WTC11 (cell line): ENCODE results near the gene CAMKMT. TPM values are rescaled to one million over a fixed set of nuclear protein-coding genes. Genes with fewer than 3 reads are reported as not detected.

Experiments used
- ATAC-seq: fragments of 200-7000 bp; cut with Tn5 transposase; 2 replicates; pipeline ENCODE4 v1.10.0; 2021; ENCODE audit warnings: mild to moderate bottlenecking, moderate library complexity
- CTCF ChIA-PET: fragments of 300-600 bp; sonication (Branson Sonifier 250); formaldehyde crosslinking; loops from one replicate; lab custom pipeline; 2021; ENCODE audit warnings: antibody characterized with exemption; lab: Charles Lee
- POLR2A ChIA-PET: fragments of 350-600 bp; sonication (Branson Sonifier 250); formaldehyde crosslinking; loops from one replicate; lab custom pipeline; 2021; ENCODE audit warnings: antibody characterized with exemption; lab: Charles Lee
- DNase-seq: peaks from one replicate; pipeline ENCODE4 v3.0.0; 2021; ENCODE audit warnings: low spot score
- H3K27ac Mint-ChIP-seq: 2 replicates; pipeline ENCODE4 v1.8.0; 2021; ENCODE audit warnings: mixed read lengths
- H3K27me3 Mint-ChIP-seq: 2 replicates; pipeline ENCODE4 v1.8.0; 2021; ENCODE audit warnings: low read depth, mild to moderate bottlenecking, moderate library complexity, mixed read lengths
- H3K36me3 Mint-ChIP-seq: 2 replicates; pipeline ENCODE4 v1.8.0; 2021; ENCODE audit warnings: mixed read lengths
- H3K4me1 Mint-ChIP-seq: 2 replicates; pipeline ENCODE4 v1.8.0; 2022; ENCODE audit warnings: mixed read lengths
- H3K4me3 Mint-ChIP-seq: 2 replicates; pipeline ENCODE4 v1.8.0; 2021; ENCODE audit warnings: mild to moderate bottlenecking, moderate library complexity, mixed read lengths
- H3K9me3 Mint-ChIP-seq: 2 replicates; pipeline ENCODE4 v1.8.0; 2021; ENCODE audit warnings: mixed read lengths
- AR ChIP-seq: fragments of 250-450 bp; sonication (Bioruptor Pico); IDR thresholded peaks from 2 replicates; pipeline ENCODE4 v1.9.0; 2021; ENCODE audit warnings: mild to moderate bottlenecking
- ARID4B ChIP-seq: sonication (generic); formaldehyde crosslinking; IDR thresholded peaks from 2 replicates; pipeline ENCODE4 v1.8.0; 2023; ENCODE audit warnings: missing genetic modification reagents, mild to moderate bottlenecking, borderline replicate concordance
- E2F5 ChIP-seq: sonication (generic); formaldehyde crosslinking; IDR thresholded peaks from 2 replicates; pipeline ENCODE4 v1.8.1; 2022; ENCODE audit warnings: mild to moderate bottlenecking, moderate library complexity, missing genetic modification reagents
- GABPB1 ChIP-seq: sonication (generic); formaldehyde crosslinking; IDR thresholded peaks from 2 replicates; pipeline ENCODE4 v1.8.1; 2023; ENCODE audit warnings: mild to moderate bottlenecking, missing genetic modification reagents
- MLX ChIP-seq: sonication (generic); formaldehyde crosslinking; IDR thresholded peaks from 2 replicates; pipeline ENCODE4 v1.8.1; 2023; ENCODE audit warnings: mild to moderate bottlenecking, missing genetic modification reagents, moderate library complexity
- NFE2L1 ChIP-seq: sonication (generic); formaldehyde crosslinking; IDR thresholded peaks from 2 replicates; pipeline ENCODE4 v1.8.1; 2023; ENCODE audit warnings: missing genetic modification reagents
- NFYB ChIP-seq: sonication (generic); formaldehyde crosslinking; conservative IDR thresholded peaks from 2 replicates; pipeline ENCODE4 v1.8.0; 2022; ENCODE audit warnings: low read depth, missing genetic modification reagents
- PRRX2 ChIP-seq: fragments of 250-450 bp; sonication (Bioruptor Pico); IDR thresholded peaks from 2 replicates; pipeline ENCODE4 v1.8.0; 2021; ENCODE audit warnings: mild to moderate bottlenecking
- RELA ChIP-seq: sonication (generic); formaldehyde crosslinking; IDR thresholded peaks from 2 replicates; pipeline ENCODE4 v1.8.1; 2022; ENCODE audit warnings: missing genetic modification reagents, mild to moderate bottlenecking, borderline replicate concordance
- SMAD4 ChIP-seq: sonication (generic); formaldehyde crosslinking; IDR thresholded peaks from 2 replicates; pipeline ENCODE4 v1.8.0; 2022; ENCODE audit warnings: mild to moderate bottlenecking, missing genetic modification reagents
- ZMAT4 ChIP-seq: fragments of 250-450 bp; sonication (Bioruptor Pico); IDR thresholded peaks from 2 replicates; pipeline ENCODE4 v1.9.0; 2021; ENCODE audit warnings: mild to moderate bottlenecking
- ZNF219 ChIP-seq: sonication (generic); formaldehyde crosslinking; IDR thresholded peaks from 2 replicates; pipeline ENCODE4 v1.8.0; 2023; ENCODE audit warnings: missing genetic modification reagents, mild to moderate bottlenecking, borderline replicate concordance
- ZNF671 ChIP-seq: fragments of 250-450 bp; sonication (Bioruptor Pico); IDR thresholded peaks from 2 replicates; pipeline ENCODE4 v1.8.0; 2021; ENCODE audit warnings: mild to moderate bottlenecking
- total RNA-seq: library from RNA; stranded (reverse); gene quantifications from 3 replicates; pipeline ENCODE4 v1.2.3, GENCODE V29; 2021
- TF ChIP-seq, protein P1 (sequence below): sonication (generic); formaldehyde crosslinking; IDR thresholded peaks from 2 replicates; pipeline ENCODE4 v1.8.0; 2022; ENCODE audit warnings: mild to moderate bottlenecking, missing genetic modification reagents
- TF ChIP-seq, protein P2 (sequence below): sonication (generic); formaldehyde crosslinking; IDR thresholded peaks from 2 replicates; pipeline ENCODE4 v1.8.0; 2023; ENCODE audit warnings: mild to moderate bottlenecking, missing genetic modification reagents
- TF ChIP-seq, protein P3 (sequence below): fragments of 250-450 bp; sonication (Bioruptor Pico); IDR thresholded peaks from 2 replicates; pipeline ENCODE4 v1.9.0; 2021; ENCODE audit warnings: moderate library complexity, mild to moderate bottlenecking, inconsistent platforms, borderline replicate concordance
- TF ChIP-seq, protein P4 (sequence below): sonication (generic); formaldehyde crosslinking; IDR thresholded peaks from 2 replicates; pipeline ENCODE4 v1.8.0; 2022; ENCODE audit warnings: mild to moderate bottlenecking, missing genetic modification reagents

The CAMKMT gene
- total RNA-seq, 1 experiment from 2014 or later: 20.6 TPM

DNA sequence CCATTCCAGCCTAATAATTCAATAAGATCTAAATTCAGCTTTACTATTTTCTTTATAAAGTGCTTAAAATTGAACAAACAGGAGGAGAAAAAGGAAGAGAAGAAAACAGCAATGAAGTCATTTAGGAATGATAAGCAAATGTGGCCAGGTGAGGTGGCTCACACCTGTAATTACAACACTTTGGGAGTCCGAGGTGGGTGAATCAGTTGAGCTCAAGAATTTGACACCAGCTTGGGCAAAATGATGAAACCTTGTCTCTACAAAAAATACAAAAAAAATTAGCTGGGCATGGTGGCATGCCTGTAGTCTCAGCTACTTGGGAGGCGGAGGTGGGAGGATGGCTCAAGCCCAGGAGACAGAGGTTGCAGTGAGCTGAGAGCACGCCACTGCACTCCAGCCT is 129.0 kb downstream of the CAMKMT start (continued):
- TF ChIP-seq MLX (CRISPR knock-in tag): no peak
- no peak for TF ChIP-seq E2F5 (CRISPR knock-in tag)
- TF ChIP-seq, protein P1, sequence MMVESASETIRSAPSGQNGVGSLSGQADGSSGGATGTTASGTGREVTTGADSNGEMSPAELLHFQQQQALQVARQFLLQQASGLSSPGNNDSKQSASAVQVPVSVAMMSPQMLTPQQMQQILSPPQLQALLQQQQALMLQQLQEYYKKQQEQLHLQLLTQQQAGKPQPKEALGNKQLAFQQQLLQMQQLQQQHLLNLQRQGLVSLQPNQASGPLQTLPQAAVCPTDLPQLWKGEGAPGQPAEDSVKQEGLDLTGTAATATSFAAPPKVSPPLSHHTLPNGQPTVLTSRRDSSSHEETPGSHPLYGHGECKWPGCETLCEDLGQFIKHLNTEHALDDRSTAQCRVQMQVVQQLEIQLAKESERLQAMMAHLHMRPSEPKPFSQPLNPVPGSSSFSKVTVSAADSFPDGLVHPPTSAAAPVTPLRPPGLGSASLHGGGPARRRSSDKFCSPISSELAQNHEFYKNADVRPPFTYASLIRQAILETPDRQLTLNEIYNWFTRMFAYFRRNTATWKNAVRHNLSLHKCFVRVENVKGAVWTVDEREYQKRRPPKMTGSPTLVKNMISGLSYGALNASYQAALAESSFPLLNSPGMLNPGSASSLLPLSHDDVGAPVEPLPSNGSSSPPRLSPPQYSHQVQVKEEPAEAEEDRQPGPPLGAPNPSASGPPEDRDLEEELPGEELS: no peak
- no peak for TF ChIP-seq RELA (CRISPR knock-in tag)
- no peak for TF ChIP-seq NFE2L1 (CRISPR knock-in tag)

GRCh38 chr2:44494006-44494405 is 132.3 kb downstream of the CAMKMT start:
- CTCF ChIA-PET: interaction anchor here (2.1 to 4.4 kb wide), 2 partner anchors 14 to 15 kb away, joined by 6 to 22 read pairs; no protein-coding TSS in a partner anchor
- Mint-ChIP-seq H3K27me3 (no peaks in the 10 kb centered on the region), H3K4me3 (no peak overlapping the region), H3K36me3 (no peaks in the 10 kb centered on the region), H3K4me1 (peaks cover 22% of the 10 kb centered on the region), H3K9me3 (no peaks in the 10 kb centered on the region), H3K27ac (no peak overlapping the region)
- TF ChIP-seq ARID4B (CRISPR knock-in tag): no peak
- TF ChIP-seq, protein P2, sequence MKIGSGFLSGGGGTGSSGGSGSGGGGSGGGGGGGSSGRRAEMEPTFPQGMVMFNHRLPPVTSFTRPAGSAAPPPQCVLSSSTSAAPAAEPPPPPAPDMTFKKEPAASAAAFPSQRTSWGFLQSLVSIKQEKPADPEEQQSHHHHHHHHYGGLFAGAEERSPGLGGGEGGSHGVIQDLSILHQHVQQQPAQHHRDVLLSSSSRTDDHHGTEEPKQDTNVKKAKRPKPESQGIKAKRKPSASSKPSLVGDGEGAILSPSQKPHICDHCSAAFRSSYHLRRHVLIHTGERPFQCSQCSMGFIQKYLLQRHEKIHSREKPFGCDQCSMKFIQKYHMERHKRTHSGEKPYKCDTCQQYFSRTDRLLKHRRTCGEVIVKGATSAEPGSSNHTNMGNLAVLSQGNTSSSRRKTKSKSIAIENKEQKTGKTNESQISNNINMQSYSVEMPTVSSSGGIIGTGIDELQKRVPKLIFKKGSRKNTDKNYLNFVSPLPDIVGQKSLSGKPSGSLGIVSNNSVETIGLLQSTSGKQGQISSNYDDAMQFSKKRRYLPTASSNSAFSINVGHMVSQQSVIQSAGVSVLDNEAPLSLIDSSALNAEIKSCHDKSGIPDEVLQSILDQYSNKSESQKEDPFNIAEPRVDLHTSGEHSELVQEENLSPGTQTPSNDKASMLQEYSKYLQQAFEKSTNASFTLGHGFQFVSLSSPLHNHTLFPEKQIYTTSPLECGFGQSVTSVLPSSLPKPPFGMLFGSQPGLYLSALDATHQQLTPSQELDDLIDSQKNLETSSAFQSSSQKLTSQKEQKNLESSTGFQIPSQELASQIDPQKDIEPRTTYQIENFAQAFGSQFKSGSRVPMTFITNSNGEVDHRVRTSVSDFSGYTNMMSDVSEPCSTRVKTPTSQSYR: no peak
- no peak for TF ChIP-seq ZNF671 (CRISPR knock-in tag)
- TF ChIP-seq ZMAT4: no peak
- TF ChIP-seq, protein P3, sequence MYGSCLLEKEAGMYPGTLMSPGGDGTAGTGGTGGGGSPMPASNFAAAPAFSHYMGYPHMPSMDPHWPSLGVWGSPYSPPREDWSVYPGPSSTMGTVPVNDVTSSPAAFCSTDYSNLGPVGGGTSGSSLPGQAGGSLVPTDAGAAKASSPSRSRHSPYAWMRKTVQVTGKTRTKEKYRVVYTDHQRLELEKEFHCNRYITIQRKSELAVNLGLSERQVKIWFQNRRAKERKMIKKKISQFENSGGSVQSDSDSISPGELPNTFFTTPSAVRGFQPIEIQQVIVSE (CRISPR knock-in tag): no peak
- no peak for TF ChIP-seq NFYB (CRISPR knock-in tag)
- TF ChIP-seq PRRX2 (CRISPR knock-in tag): no peak
- TF ChIP-seq, protein P4, sequence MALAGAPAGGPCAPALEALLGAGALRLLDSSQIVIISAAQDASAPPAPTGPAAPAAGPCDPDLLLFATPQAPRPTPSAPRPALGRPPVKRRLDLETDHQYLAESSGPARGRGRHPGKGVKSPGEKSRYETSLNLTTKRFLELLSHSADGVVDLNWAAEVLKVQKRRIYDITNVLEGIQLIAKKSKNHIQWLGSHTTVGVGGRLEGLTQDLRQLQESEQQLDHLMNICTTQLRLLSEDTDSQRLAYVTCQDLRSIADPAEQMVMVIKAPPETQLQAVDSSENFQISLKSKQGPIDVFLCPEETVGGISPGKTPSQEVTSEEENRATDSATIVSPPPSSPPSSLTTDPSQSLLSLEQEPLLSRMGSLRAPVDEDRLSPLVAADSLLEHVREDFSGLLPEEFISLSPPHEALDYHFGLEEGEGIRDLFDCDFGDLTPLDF (CRISPR knock-in tag): no peak
- no peak for TF ChIP-seq GABPB1 (CRISPR knock-in tag)
- no peak for TF ChIP-seq SMAD4
- TF ChIP-seq, protein P1: no peak
- TF ChIP-seq ZNF219: no peak
- TF ChIP-seq AR (CRISPR knock-in tag): no peak
- DNase-seq (no peak), ATAC-seq (no peak)
- POLR2A ChIA-PET: no interaction called here
